Muscle of arm (tissue), 14 donors: ENCODE data around the gene SYCP1. TPM values are rescaled to one million over a fixed set of nuclear protein-coding genes. Genes with fewer than 3 reads are reported as not detected.
"Not testable (repeated sequence)": the region's sequence is repeated elsewhere in the genome, so short reads cannot be mapped to it uniquely, and the experiment has no call there.

Experiments used
- DNase-seq: peaks from one replicate; pipeline ENCODE4 v3.0.0-alpha.2; 2013
- long read RNA-seq, 11 donors: transcript quantifications; one replicate each; lab custom pipeline, GENCODE V29; 2026
- polyA plus RNA-seq, 12 donors: library from polyadenylated mRNA; unstranded; fragments of 120-200 nt; gene quantifications; one replicate each; pipeline ENCODE4 v1.2.1, GENCODE V29; 2013; ENCODE audit not compliant: insufficient read length in 12 of 12

The SYCP1 gene, protein sequence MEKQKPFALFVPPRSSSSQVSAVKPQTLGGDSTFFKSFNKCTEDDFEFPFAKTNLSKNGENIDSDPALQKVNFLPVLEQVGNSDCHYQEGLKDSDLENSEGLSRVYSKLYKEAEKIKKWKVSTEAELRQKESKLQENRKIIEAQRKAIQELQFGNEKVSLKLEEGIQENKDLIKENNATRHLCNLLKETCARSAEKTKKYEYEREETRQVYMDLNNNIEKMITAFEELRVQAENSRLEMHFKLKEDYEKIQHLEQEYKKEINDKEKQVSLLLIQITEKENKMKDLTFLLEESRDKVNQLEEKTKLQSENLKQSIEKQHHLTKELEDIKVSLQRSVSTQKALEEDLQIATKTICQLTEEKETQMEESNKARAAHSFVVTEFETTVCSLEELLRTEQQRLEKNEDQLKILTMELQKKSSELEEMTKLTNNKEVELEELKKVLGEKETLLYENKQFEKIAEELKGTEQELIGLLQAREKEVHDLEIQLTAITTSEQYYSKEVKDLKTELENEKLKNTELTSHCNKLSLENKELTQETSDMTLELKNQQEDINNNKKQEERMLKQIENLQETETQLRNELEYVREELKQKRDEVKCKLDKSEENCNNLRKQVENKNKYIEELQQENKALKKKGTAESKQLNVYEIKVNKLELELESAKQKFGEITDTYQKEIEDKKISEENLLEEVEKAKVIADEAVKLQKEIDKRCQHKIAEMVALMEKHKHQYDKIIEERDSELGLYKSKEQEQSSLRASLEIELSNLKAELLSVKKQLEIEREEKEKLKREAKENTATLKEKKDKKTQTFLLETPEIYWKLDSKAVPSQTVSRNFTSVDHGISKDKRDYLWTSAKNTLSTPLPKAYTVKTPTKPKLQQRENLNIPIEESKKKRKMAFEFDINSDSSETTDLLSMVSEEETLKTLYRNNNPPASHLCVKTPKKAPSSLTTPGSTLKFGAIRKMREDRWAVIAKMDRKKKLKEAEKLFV
- polyA plus RNA-seq: under 1 TPM in 2 of 12 donors, not detected in 10; 0.14 to 0.25 TPM
- long read RNA-seq, donor 1: 0 reads
- long read RNA-seq, donor 2: 0 reads
- long read RNA-seq, donor 3: 0 reads
- long read RNA-seq, donor 4: 0 reads
- long read RNA-seq, donor 5: 0 reads
- long read RNA-seq, donor 6: 0 reads
- long read RNA-seq, donor 7: 0 reads
- long read RNA-seq, donor 8: 0 reads
- long read RNA-seq, donor 9: 0 reads
- long read RNA-seq, donor 10: 0 reads
- long read RNA-seq, donor 11: 0 reads

DNA sequence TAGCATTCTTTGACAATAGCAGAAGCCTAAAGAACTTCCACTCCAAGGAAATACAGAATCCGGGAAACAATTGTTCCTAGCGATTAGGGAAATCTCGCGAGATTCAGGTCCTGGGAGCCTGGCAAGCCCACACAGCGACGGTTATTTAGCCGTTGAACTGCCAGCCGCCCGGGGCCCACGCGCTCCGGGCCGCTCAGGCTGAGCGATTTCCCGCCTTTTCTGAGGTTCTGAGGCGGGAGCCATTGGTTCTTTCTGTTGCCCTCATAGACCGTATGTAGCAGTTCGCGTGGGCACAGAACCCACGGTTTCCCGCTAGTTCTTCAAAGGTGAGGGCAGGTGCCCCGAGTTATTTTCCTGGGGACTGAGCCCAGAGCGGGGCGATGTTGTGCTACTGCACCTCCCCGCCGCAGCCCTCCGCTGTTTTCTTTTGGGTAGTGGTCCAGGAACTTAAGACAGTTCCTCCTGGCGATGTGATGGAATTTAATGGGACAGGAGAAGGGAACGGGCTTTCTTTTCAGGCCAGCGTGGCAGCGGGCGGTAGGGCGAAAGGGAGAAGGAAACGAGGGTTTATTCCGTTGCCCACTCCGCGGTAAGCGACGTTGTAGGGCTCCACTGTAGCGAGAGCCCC is at the start of gene SYCP1:
TSS of gene SYCP1 (plus strand) at position 171 of the 628 bp plus-strand sequence. CDS start 602 bp downstream, outside the sequence.
- DNase-seq: no peak

DNA sequence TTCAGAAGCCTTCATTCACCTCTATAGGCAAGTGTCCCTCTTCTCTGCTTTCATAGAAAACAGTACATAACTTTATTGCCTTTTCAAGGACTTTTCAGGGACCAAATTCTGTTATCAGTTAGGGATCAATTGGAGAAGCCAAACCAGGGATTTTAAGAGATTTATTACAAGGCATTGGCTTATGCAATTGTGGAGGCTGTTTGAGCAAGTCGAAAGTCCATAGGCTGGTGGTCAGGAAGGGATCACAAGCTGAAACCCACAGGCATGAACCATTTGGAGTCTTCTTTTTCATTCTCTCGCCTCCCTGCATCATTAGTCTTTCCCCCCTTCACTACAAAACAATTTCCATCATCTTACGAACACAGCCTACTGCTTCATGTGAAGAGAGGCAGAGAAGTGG is 34.8 kb upstream of the SYCP1 start:
- no peak for DNase-seq

DNA sequence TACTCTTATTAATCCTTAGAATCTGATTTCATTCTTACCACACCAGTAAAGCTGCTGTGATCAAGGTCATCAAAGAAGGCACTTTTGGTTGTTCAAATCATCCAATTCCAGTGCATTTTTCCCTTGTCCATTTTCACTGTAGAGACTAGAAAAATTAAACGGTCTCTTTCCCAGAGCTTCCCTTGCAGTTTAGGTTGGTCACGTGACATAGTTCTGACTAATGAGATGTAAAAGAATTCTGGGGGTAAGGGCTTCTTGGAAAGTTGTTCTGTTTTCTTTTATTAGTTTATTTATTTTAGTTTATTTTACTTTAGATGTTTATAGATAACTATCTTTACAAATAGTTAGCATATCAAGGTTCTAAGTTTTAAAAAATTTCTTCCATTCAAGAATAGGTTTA is 34.3 kb upstream of the SYCP1 start:
- no peak for DNase-seq

DNA sequence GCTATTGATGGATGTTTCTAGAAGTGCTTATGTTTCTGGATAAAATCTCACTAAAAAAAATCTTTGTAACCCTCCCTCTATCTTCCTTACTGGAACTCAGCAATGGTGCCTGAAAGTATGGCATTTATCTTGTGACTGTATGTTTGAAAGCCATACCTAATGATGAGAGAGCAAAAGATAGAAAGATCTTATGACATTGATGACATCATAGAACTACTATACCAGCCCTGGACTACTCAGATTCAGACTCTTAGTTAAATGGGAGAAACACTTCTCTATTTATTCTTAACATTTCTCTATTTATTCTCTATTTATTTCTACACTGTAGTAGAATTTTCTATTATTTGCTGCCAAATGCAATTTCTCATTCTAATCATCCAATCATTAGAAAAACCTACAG is 32.7 kb upstream of the SYCP1 start:
- DNase-seq: no peak

DNA sequence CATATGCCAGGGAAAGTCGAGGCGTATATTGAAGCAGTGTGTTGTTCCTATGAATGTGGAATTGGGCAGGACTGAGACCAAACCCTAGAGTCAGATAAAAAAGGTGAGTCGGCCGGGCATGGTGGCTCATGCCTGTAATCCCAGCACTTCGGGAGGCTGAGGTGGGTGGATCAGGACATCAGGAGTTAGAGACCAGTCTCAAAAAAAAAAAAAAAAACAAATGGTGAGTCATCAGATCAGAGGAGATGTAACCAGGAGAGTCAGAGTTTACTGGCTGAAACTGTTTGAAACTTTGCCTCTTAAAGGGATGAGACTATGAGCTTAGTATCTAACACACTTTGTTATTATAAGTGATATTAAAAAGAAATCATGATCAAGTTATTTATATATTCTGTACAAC is 26.4 kb upstream of the SYCP1 start:
- no peak for DNase-seq

DNA sequence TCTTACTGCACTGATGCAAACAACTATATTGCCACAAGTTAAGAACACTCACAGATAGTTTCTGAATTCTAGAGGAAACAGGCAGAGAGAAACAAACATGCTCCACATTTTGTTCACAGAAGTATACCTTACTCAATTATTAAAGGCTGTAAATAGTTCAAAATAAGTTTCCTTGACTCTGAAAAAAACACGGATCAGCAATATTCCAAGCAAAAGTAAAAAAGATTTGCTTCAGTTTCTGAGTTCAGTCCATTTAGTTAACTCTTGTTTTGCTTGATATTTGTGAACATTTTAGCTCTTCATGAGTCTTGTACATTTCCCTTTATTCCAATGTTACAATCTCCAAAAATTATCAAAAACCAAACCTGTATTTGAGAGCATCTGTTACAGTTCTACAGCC is 24.6 kb upstream of the SYCP1 start:
- not testable (repeated sequence) for DNase-seq

DNA sequence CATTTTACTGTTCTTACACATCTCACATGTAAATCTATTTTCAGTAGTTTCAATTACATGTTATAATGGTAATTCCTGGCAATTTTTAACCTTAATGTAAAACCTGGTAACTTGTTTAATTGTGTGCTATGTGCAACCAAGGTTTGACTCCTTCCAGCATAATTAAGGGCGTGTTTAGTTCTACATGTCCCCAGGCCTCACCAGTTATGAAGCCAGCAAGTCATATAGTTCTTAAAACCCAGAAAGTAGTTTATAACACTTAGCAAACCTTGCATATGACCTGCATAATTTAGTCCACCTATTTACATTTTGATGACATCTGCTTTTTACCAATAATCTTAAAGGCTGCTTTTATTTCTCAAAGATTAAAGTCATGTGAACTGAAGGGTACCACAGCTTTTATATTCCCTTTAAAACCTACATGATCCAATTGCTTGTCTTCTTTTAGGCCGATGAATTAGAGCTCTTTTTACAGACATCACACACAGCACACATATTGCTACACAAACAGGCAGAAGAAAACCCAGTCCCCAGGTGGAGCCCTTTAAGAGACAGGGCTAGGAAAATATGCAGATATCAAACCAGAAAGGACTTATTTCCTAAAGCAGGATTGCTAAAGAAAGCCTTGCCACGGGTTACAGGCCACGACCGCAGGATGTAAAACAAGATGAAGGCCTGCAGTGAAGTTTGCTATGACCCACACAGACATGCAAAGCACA is 23.2 kb upstream of the SYCP1 start:
- no peak for DNase-seq

DNA sequence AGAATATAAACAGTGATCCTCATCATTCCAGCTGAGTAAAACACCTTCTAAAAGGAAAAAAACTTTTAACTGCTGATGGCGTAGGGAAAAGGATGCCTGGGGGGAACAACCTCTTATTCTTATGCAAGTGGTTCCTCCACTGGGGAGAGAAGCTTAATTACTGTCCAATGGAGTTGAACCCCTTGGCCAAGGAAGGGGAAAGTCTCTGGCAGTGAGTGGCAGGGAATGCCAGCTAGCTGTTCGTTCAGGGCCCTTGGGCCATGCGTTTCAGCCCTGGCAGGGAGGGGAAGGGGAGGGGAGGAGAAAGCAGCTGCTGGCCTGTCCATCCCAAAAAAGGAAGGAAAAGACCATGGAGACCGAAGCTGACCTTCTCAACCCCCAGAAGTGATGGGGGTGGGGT is 22.6 kb upstream of the SYCP1 start:
- DNase-seq: no peak

DNA sequence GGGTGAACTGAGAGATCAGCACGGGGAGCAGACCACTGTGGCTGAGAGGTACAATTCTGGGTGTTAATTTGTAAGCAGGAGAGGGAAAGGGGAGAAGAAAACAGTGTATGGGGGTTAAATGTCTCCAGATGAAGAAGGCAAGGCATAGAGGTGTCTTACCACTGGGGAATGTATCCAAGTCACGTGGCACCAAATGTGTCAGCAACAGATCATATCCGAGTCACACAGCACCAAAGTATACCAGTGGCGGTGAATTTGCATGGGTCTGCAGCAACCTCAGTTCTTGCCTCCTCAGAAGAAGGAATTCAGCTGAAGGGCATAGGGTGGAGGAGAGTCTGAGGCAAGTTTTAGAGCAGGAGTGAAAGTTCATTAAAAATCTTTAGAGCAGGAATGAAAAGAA is 21.2 kb upstream of the SYCP1 start:
- no peak for DNase-seq

DNA sequence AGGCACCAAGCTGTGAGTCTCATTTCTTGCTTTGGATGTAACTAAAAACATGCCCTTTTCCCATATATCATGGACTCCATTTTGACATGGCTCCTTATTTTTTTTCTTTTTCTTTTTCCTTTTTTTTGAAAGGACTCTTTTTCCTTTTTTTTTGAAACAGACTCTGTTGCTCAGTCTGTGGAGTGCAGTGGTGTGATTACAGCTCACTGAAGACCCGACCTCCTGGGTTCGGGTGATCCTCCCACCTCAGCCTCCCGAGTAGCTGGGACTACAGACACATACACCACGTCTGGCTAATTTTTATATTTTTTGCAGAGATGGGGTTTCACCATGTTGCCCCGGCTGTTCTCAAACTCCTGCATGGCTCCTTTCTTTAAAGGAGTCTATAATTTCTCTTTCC is 10.4 kb upstream of the SYCP1 start:
- no peak for DNase-seq

DNA sequence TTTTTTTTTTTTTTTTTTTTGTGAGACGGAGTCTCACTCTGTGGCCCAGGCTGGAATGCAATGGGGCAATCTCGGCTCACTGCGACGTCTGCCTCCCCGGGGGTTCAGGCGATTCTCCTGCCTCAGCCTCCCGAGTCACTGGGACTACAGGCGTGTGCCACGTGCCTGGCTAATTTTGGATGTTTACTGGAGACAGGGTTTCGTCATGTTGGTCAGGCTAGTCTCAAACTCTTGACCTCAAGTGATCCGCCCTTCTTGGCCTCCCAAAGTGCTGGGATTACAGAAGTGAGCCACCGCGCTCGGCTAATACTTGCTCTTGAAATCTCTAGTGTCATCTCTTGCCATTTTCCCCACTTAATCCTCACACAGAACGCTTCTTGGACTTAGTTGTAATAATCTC is 1.1 kb upstream of the SYCP1 start:
- no peak for DNase-seq

DNA sequence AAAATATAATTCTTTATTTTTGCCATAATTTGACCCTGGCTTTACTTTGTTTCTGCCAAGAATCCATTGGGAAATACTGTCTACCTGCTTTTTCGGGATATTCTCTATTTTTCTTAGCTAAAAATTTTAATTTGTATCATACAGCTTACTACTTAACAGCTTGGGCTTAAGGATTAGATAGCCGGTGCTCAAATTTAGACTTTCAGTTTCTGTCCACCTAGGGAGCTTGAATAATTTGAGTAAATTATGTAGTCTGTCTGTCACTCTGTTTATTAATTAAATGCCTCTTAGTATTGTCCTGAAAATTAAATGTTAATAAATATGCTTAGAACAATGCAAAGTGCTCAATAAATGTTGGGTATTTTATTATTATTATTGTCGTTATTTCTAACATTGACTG is 6.7 kb downstream of the SYCP1 start:
- no peak for DNase-seq

DNA sequence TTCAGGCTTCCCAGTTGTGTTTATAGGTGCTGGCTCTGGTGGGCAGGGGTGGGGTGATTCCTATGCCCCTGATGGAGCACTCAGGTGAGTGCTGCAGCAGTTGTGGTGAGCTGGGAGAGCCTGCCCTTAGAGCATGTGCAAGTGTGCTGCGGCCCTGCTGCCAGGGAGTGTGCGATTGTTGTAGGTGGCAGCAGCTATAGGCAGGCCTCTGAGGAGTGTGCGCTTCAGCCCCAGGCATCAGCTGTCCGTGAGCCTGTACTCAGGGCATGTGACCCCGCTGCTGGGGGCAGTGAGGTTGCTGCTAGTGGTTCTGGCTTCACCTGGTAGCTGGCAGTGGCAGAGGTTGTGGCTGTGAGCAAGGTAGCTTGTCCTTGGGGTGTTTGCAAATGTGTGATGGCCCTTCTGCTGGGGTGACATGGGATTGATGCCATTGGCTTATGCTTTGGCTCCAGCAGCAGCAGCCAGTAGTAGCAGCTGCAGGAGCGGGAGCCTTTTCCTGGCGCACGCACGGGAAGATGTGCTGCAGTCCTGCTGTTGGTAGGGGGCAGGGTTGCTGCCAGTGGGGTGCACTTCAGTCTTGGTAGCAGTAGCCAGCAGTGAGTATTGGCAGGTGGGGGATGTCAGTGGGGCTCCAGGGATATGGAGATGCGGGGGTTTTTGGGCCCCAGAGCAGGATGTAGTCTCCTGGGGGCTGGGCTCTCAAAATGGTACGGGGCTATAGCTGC is 37.7 kb downstream of the SYCP1 start:
- DNase-seq: no peak

DNA sequence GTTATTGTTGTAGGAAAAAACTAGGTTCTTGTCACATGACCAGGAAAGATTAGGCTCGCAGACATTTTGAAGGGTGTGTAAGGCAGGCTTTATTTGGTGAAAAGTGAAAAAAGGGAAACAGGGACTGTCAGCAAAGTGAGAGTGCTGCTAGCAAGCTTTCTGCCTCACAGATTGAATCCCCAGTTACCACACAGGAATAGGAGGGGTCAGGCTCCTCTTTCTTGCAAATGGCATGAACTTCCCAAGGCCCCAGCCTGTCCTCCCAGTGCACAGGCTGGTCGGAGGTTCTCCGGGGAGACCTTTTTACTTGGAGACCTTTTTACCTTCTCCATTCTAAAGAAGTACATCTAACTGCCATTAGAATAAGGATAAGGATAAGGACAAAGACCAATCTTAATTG is 42.1 kb downstream of the SYCP1 start:
- DNase-seq: no peak

DNA sequence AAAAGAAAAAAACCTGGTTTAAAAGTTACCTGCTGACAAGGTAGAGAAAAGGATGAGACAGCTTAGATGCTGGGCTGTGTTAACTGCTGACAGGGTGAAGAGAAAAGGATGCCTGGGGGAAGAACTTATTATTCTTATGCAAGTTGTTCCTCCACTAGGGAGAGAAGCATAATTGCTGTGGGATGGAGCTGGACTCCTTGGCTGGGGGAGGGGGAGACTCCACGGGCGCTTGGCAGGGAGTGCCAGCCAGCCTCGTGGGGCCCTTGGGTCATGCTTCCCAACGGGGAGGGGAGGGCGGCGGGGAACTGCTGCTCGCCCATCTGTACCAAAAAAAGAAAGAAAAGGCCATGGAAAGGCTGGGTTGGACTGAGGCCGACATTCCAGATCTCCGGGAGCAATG is 47.2 kb downstream of the SYCP1 start:
- no peak for DNase-seq

DNA sequence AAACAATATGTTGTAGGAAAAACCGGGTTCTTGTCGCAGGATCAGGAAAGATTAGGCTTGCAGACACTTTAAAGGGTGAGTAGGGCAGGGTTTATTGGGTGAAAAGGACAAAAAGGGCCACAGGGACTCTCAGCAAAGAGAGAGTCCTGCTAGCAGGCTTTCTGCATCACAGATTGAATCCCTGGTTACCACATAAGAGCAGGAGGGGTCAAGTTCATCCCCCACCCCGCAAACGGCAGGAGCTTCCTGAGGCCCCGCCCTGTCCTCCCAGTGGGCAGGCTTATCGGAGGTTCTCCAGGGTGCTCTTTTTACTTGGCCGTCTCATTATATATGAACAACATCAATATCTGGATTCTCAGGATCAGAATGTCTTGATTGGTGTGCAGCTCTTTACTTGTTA is 47.7 kb downstream of the SYCP1 start:
- DNase-seq: no peak

DNA sequence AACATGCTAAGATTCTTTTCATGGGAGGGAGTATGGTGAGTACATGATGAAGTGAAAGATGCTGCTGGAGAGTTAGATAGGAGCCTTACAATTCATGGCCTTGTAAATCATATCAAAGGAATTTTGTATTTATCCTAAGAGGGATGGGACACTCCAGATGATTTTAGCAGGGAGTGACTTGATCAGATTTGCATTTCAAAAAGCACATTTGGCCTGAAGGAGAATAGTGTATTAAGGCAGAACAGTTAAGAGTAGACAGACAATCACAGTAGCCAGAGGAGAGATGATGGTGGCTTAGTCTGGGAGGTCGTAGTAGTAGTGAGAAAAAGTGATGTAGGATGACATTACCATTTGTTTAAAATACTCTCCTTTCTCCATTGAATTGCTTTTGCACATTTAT is 48.8 kb downstream of the SYCP1 start:
- no peak for DNase-seq

DNA sequence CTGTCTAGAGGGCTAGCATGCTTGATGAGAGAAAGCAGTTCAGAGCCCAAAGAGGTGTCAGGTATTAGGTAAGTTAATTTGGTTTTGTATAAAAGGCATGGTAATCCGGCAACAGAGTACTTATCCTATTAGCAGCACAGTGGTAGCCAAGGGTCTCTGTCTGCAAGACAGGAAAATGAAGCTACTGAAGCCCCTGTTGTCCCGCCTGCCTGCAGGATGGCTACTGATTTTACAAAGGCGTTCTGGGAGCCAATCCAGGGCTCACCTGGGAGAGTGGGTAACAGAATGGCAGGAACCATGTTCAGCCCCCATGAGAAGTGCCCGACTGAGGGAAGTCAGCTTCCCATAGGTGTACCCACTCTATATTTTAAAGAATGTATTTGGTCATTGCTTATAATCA is 61.1 kb downstream of the SYCP1 start:
- not testable (repeated sequence) for DNase-seq

DNA sequence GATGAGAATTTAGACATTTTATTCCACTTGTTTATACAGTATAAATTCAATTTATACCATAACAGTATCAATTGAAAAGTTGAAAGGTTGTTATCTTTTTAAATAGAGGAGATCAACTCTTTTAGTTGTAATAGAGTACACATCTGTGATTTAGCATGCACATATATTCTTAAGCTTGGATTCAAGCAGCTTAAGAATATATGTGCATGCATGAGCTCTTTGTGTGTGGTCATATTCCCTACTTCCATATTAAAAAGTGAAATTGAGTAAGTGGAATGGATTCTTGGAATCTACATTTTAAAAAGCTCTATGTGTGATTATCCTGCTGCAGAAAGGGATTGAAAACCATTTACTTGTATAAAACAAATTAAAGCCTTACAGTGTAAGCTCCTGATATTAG is 71.9 kb downstream of the SYCP1 start:
- no peak for DNase-seq

DNA sequence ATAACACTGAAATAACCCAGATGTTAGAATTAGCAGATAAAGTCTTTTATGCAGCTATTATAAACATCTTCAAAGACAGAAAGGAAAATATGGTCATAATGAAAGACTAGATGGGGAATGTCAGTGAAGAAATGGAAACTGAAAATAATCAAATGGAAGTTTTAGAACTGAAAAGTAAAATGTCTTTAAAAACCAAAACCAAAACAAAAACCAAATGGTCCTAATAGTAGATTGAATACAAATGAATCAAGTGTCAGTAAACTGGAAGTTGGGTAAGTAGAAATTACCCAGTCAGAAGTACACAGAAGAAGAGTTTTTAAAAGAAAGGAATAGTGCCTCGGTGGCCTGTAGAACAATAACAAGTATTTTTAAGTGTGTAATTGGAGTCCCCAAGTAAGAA is 72.7 kb downstream of the SYCP1 start:
- no peak for DNase-seq

DNA sequence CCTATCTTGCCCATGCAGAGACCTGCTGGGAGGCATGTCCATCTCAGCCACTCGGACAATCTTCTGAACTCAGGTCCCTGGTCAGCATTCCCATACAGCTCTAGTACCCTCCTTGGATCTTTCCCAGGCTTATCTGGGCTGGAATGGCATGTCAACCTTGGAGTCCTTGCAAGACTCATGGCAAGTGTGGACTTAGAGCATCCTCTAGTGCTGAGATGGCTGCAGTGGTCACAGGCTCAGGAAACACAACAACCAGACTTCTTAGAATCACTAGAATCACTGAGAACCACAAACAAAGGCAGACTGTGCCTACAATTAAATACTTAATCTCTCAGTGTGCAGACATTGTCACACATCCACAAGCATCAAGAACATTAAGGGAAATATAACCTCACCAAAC is 101.9 kb downstream of the SYCP1 start:
- no peak for DNase-seq
